ENCODE results near the gene NLGN1.

GRCh38 chr3:174202561-174202960 is 805.0 kb downstream of the NLGN1 start:
- TF ChIP-seq, protein P1, sequence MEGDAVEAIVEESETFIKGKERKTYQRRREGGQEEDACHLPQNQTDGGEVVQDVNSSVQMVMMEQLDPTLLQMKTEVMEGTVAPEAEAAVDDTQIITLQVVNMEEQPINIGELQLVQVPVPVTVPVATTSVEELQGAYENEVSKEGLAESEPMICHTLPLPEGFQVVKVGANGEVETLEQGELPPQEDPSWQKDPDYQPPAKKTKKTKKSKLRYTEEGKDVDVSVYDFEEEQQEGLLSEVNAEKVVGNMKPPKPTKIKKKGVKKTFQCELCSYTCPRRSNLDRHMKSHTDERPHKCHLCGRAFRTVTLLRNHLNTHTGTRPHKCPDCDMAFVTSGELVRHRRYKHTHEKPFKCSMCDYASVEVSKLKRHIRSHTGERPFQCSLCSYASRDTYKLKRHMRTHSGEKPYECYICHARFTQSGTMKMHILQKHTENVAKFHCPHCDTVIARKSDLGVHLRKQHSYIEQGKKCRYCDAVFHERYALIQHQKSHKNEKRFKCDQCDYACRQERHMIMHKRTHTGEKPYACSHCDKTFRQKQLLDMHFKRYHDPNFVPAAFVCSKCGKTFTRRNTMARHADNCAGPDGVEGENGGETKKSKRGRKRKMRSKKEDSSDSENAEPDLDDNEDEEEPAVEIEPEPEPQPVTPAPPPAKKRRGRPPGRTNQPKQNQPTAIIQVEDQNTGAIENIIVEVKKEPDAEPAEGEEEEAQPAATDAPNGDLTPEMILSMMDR (IDR thresholded peaks at IDR 0.05 in 2 of 3, conservative IDR thresholded peaks at IDR 0.05 in 1 of 3; ENCODE audit: borderline replicate concordance in 1 of 3, insufficient read depth in 1 of 3, low read depth in 2 of 3, low read length in 2 of 3): no peak
- TF ChIP-seq POLR2A (IDR thresholded peaks at IDR 0.05; ENCODE audit: borderline replicate concordance, extremely low read depth, insufficient read depth, insufficient read length): no peak
